Gastrocnemius medialis (tissue), 4 donors: ENCODE data around the gene THAP7. TPM values are rescaled to one million over a fixed set of nuclear protein-coding genes. Genes with fewer than 3 reads are reported as not detected.
A peak's percentile ranks its signal among the peaks of the same experiment; 100 is the strongest.

Experiments used
- ATAC-seq, 2 donors: fragments of 150-250 bp; one replicate each; pipeline ENCODE4 v1.9.1; 2016
- DNase-seq, 2 donors: peaks; one replicate each; pipeline ENCODE4 v3.0.0-alpha.2; 2019
- H3K27ac ChIP-seq, 4 donors: fragments of 200-600 bp; sonication (generic); 1 replicate in 1 of 4; 2 replicates in 3 of 4; pipeline ENCODE4 v1.5.1; 2016 to 2018; ENCODE audit warnings: mild to moderate bottlenecking in 2 of 4, moderate library complexity in 1 of 4
- H3K27me3 ChIP-seq, 3 donors: fragments of 200-600 bp; sonication (generic) in 2 of 3; 1 replicate in 1 of 3; 2 replicates in 2 of 3; pipeline versions ENCODE4 v1.5.1 to v1.6.0; 2016 to 2019; ENCODE audit warnings: mild to moderate bottlenecking in 1 of 3, moderate library complexity in 1 of 3
- H3K36me3 ChIP-seq, 2 donors: fragments of 200-600 bp; sonication (generic) in 1 of 2; one replicate each; pipeline ENCODE4 v1.5.1; 2017 to 2018
- H3K4me1 ChIP-seq, 2 donors: fragments of 200-600 bp; sonication (generic) in 1 of 2; one replicate each; pipeline ENCODE4 v1.5.1; 2016 to 2017; ENCODE audit warnings: mild to moderate bottlenecking in 2 of 2
- H3K4me3 ChIP-seq, 4 donors: fragments of 200-600 bp; sonication (generic) in 3 of 4; 1 replicate in 1 of 4; 2 replicates in 3 of 4; pipeline ENCODE4 v1.5.1; 2016 to 2019; ENCODE audit warnings: mild to moderate bottlenecking in 2 of 4
- H3K9me3 ChIP-seq, 3 donors: fragments of 200-600 bp; sonication (generic) in 2 of 3; 1 replicate in 1 of 3; 2 replicates in 2 of 3; pipeline ENCODE4 v1.5.1; 2016 to 2019
- POLR2A ChIP-seq, 2 donors: fragments of 450-650 bp; IDR thresholded peaks; one replicate each; pipeline ENCODE4 v1.6.1; 2017; ENCODE audit warnings: antibody characterized with exemption in 2 of 2, mild to moderate bottlenecking in 2 of 2, moderate library complexity in 2 of 2
- in situ Hi-C, 4 donors: fragments of 200-750 bp; cut with MboI; loops; one replicate each; pipeline versions ENCODE4 v1.15.0 to v1.8.0; 2017; ENCODE audit warnings: low sequenced_read_pairs in 4 of 4
- intact Hi-C: fragments of 100-400 bp; cut with DNase I; formaldehyde crosslinking; loops from one replicate; pipeline ENCODE4 v1.15.1; 2023; ENCODE audit warnings: low total_unique reads
- total RNA-seq, 4 donors: library from RNA; depleted of rRNA; stranded (reverse); fragments of >200 nt; gene quantifications; one replicate each; pipeline versions ENCODE4 v1.1.0 to v1.2.3, GENCODE V29; 2016
- TF ChIP-seq, protein P1 (sequence below), 5 experiments: fragments of 450-650 bp in 3 of 5; fragments of 200-600 bp in 2 of 5; sonication (generic) in 2 of 5; IDR thresholded peaks in 4 of 5; conservative IDR thresholded peaks in 1 of 5; 1 replicate in 4 of 5; 2 replicates in 1 of 5; pipeline ENCODE4 v1.5.1; 2016 to 2019; ENCODE audit warnings: antibody characterized with exemption in 5 of 5, mild to moderate bottlenecking in 3 of 5, moderate library complexity in 3 of 5

The THAP7 gene
- total RNA-seq, 4 donors from 2014 or later, result 44.8 to 76.2 (median 61.7) TPM

DNA sequence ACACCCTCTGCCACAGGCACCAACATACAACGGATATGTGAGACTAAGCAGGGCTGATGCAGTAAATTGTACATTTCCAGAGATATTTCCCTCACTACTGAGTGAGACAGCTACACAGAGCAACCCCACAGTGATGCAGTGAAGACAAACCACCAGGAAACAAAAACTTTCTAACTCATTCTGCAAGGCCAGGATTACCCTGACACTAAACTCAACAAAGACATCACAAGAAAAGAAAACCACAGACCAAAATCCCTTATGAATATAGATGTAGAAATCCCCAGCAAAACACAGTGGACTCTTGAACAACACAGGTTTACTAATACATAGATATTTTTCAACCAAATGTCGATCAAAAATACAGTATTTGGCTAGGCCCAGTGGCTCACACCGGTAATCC is 32.0 kb upstream of the THAP7 start:
- in situ Hi-C loops (loop anchor here in 1 of 4 donors (10.0 kb wide), 1 partner anchor 61 kb away; no protein-coding TSS in a partner anchor), intact Hi-C loops (loop anchor here (5.0 kb wide), 1 partner anchor 38 kb away; no protein-coding TSS in a partner anchor)
- no peaks in the 10 kb centered on the region for H3K9me3 ChIP-seq
- no peaks in the 10 kb centered on the region for H3K36me3 ChIP-seq
- peaks cover 17 to 20% (median 19%) of the 10 kb centered on the region in 3 donors for H3K27me3 ChIP-seq
- H3K4me3 ChIP-seq, result no peak overlapping the region
- no peak overlapping the region for H3K27ac ChIP-seq
- DNase-seq (no peak), ATAC-seq (no peak)
- peaks cover 23 to 25% of the 10 kb centered on the region in 2 donors for H3K4me1 ChIP-seq
- TF ChIP-seq, protein P1, sequence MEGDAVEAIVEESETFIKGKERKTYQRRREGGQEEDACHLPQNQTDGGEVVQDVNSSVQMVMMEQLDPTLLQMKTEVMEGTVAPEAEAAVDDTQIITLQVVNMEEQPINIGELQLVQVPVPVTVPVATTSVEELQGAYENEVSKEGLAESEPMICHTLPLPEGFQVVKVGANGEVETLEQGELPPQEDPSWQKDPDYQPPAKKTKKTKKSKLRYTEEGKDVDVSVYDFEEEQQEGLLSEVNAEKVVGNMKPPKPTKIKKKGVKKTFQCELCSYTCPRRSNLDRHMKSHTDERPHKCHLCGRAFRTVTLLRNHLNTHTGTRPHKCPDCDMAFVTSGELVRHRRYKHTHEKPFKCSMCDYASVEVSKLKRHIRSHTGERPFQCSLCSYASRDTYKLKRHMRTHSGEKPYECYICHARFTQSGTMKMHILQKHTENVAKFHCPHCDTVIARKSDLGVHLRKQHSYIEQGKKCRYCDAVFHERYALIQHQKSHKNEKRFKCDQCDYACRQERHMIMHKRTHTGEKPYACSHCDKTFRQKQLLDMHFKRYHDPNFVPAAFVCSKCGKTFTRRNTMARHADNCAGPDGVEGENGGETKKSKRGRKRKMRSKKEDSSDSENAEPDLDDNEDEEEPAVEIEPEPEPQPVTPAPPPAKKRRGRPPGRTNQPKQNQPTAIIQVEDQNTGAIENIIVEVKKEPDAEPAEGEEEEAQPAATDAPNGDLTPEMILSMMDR (IDR thresholded peaks at IDR 0.05 in 4 of 5, conservative IDR thresholded peaks at IDR 0.05 in 1 of 5), result no peak
- no peak for TF ChIP-seq POLR2A (IDR thresholded peaks at IDR 0.05)

DNA sequence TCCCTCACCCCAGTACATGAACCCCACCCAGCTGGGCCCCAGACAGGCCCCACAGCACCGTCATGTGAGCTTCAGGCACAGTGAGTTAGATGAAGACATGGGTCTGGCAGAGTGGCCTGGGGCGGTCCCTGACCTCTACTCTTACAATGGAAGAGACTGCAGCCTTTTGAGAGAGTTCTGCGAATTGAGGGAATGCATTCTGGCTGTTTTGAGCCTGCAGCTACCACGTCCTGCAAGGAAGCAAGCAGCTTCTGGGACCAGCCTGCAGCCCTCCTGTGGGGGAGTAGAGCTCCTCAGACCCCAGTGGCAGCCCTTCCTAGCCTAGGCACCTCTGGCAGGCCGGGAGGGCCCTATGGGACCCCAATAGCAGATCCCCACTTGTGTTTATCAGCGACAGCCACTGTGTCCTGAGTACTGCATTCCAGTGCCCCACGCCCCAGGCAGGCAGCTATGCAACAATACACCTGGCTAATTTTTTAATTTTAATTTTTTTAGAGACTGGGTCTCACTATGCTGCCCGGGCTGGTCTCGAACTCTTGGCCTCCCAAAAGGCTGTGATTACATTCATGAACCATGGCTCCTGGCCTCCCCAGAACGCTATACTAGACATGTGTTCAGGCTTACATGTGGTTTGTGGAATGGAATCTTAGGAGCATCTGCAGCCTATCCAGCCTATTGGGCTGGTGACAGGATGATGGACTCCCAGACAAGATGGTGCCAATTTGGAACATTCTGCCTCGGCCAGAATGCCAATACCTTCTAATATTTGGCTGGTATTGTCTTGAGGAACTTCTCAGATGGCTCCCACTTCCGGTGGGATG is 31.2 kb upstream of the THAP7 start:
- intact Hi-C loops, result loop anchor here (5.0 kb wide), 1 partner anchor 39 kb away; no protein-coding TSS in a partner anchor
- in situ Hi-C loops, result loop anchor here in 1 of 4 donors (10.0 kb wide), 1 partner anchor 62 kb away; no protein-coding TSS in a partner anchor
- H3K9me3 ChIP-seq, result no peaks in the 10 kb centered on the region
- peak overlapping the region in 2 of 4 donors; percentile 28 to 44 for H3K4me3 ChIP-seq
- TF ChIP-seq, protein P1 (IDR thresholded peaks at IDR 0.05 in 4 of 5, conservative IDR thresholded peaks at IDR 0.05 in 1 of 5), result no peak
- DNase-seq (no peak), ATAC-seq (no peak)
- H3K27ac ChIP-seq, result no peak overlapping the region
- H3K36me3 ChIP-seq, result no peaks in the 10 kb centered on the region
- peaks cover 17 to 20% (median 19%) of the 10 kb centered on the region in 3 donors for H3K27me3 ChIP-seq
- peaks cover 15 to 17% of the 10 kb centered on the region in 2 donors for H3K4me1 ChIP-seq

DNA sequence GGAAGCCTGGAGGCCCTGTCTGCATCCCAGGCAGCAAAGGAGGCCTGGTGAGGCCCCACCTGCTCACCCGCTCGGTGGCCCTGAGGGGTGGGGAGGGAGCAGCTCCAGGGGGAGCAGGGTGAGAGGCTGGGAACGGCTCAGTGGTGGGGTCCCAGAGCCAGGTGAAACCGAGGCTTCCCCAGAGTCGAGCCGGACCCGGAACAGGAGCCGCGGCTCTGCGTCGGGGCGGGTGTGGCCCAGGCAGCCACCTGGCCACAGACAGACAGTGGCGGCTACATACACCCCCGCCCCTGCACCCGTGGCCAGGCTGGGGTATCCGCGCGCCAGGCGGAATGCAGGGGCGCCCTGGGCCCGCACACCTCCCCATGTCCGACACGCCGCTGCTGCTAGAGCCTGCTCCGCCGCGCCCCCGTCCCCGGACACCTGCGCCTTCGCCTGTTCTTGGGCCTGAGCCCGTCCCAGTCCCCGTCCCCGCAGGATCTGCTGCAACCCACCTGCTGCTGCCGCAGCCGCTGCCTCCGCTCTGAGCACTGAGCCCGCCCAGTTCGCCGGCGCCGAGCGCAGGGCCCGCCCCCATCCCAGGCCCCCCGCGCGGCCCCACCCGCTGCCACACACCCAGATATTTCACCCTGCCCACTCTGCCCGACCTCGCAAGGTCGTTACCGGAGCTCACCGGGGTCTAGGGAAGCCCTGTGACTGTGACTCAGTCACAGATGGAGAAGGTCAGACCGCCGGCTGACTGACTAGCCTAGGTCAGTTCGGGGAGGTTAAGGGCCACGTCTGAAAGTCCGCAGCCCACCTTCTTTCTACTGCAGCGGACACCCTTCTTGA is 30.3 kb upstream of the THAP7 start, which contains the start of gene SLC7A4:
SLC7A4 (minus strand) TSS at position 525 of the 831 bp plus-strand sequence. CDS start 749 bp downstream, outside the sequence.
- Histone ChIP-seq H3K27me3 (peaks cover 17 to 20% (median 19%) of the 10 kb centered on the region in 3 donors), H3K9me3 (no peaks in the 10 kb centered on the region), H3K4me3 (peak within 1 kb of the TSS in 3 of 4 donors; percentile 24 to 44 (median 28)), H3K36me3 (no peaks in the 10 kb centered on the region), H3K4me1 (peaks cover 7 to 14% of the 10 kb centered on the region in 2 donors), H3K27ac (no peak within 1 kb of the TSS)
- intact Hi-C loops (loop anchor here (5.0 kb wide), 1 partner anchor 40 kb away; no protein-coding TSS in a partner anchor), in situ Hi-C loops (loop anchor here in 1 of 4 donors (10.0 kb wide), 1 partner anchor 63 kb away; no protein-coding TSS in a partner anchor)
- peak; percentile 15 for ATAC-seq
- peak in 1 of 2 donors; percentile 35 for DNase-seq
- TF ChIP-seq POLR2A (IDR thresholded peaks at IDR 0.05), result peak in 1 of 2 donors; percentile 25
- TF ChIP-seq, protein P1 (IDR thresholded peaks at IDR 0.05 in 4 of 5, conservative IDR thresholded peaks at IDR 0.05 in 1 of 5), result no peak

DNA sequence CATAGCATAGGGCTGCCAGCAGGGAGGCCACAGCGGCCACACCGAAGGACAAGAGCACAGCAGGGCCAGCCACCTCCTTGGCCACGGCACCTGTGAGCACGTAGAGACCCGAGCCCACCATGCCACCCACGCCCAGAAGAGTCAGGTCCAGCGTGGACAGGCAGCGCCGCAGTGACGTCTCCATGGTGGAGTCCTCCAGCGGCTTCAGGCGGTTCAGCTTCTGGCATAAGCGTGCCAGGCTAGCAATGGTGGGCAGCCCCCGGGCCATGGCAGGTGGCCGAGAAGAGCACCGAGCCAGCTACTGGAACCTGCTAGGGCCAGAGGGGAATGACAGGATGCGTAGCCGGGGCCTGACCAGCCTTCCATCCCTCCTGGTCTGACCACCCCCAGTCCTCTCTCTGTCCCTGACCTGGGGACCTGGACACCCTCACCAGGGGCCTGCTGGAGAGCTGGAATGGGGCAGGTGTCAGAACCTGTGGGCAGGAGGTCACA is 29.7 kb upstream of the THAP7 start:
- peaks cover 5 to 14% of the 10 kb centered on the region in 2 donors for H3K4me1 ChIP-seq
- H3K27me3 ChIP-seq, result peaks cover 17 to 20% (median 19%) of the 10 kb centered on the region in 3 donors
- DNase-seq (peak in 1 of 2 donors; percentile 23), ATAC-seq (peak in 1 of 2 donors; percentile 2)
- no peaks in the 10 kb centered on the region for H3K36me3 ChIP-seq
- intact Hi-C loops (loop anchor here (5.0 kb wide), 1 partner anchor 41 kb away; no protein-coding TSS in a partner anchor), in situ Hi-C loops (loop anchor here in 1 of 4 donors (10.0 kb wide), 1 partner anchor 63 kb away; no protein-coding TSS in a partner anchor)
- no peak for TF ChIP-seq POLR2A (IDR thresholded peaks at IDR 0.05)
- TF ChIP-seq, protein P1 (IDR thresholded peaks at IDR 0.05 in 4 of 5, conservative IDR thresholded peaks at IDR 0.05 in 1 of 5), result no peak
- H3K9me3 ChIP-seq, result no peaks in the 10 kb centered on the region
- H3K27ac ChIP-seq, result no peak overlapping the region
- no peak overlapping the region for H3K4me3 ChIP-seq
